ENCODE measurements around the gene TPRG1L.

- no peak for TF ChIP-seq CTCF (IDR thresholded peaks at IDR 0.05; ENCODE audit: low read depth, low read length)
- no peak for TF ChIP-seq EZH2phosphoT487 (IDR thresholded peaks at IDR 0.05; ENCODE audit: low read depth)
Measured at GRCh38 chr1:3626025-3626424, 1.2 kb downstream of the TPRG1L start.

Measured in OCI-LY3 (cell line).